Measurements from ENCODE around the gene YTHDF1.

DNA sequence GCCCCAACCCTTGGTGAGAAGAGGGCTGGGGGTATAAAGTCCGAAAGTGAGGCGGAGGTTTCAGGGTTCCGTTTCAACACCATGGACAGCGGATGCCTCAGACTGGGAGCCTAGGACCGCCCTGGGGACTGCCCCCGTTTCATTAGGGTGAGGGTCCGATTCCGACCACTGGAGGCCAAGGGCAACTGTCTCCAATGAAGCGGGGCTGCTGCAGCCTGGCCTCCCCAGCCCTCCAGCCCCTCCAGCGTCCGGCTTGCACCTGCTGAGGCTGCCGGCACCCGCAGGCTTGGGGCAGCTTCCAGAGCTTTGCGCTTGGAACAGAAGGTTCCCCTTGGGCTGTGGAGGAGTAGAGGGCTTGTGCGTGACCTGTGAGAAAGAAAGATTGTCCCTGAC is 39.9 kb downstream of the YTHDF1 start:
- TF ChIP-seq, protein P1, sequence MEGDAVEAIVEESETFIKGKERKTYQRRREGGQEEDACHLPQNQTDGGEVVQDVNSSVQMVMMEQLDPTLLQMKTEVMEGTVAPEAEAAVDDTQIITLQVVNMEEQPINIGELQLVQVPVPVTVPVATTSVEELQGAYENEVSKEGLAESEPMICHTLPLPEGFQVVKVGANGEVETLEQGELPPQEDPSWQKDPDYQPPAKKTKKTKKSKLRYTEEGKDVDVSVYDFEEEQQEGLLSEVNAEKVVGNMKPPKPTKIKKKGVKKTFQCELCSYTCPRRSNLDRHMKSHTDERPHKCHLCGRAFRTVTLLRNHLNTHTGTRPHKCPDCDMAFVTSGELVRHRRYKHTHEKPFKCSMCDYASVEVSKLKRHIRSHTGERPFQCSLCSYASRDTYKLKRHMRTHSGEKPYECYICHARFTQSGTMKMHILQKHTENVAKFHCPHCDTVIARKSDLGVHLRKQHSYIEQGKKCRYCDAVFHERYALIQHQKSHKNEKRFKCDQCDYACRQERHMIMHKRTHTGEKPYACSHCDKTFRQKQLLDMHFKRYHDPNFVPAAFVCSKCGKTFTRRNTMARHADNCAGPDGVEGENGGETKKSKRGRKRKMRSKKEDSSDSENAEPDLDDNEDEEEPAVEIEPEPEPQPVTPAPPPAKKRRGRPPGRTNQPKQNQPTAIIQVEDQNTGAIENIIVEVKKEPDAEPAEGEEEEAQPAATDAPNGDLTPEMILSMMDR (IDR thresholded peaks at IDR 0.05; ENCODE audit: low read depth, low read length): no peak
- TF ChIP-seq EZH2phosphoT487 (IDR thresholded peaks at IDR 0.05; ENCODE audit: low read depth): no peak

Measured in OCI-LY3 (cell line).